ENCODE measurements around the gene KDM5A.
"Not testable (repeated sequence)": the region's sequence is repeated elsewhere in the genome, so short reads cannot be mapped to it uniquely, and the experiment has no call there.

Gene KDM5A

DNA sequence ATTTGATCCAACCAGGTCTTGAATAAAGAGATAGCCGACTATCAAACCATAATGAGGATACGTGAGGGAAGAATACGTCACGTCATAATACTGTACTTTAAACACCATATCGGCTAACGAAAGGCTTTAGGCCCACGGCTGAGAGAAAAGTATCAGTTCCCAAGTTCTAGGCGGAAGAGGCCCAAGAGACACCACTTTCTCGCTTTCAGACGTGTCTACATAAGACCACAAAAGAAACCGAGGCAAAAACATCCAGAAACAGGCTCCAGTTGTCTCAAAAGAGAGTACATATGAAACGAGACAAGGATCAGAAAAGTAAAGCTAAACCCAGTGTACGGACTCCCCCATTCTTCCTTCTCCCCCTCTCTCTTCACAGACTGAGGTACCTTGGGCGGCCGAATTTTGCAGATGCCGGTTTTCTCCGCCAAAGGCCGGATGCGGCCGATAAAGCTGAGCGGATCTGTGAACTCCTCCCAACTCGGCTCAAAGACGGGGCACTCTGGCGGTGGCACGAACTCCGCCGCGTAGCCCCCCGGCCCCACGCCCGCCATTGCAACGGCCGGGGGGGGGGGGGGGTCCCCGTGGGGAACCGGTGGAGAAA is 479 bp downstream of the KDM5A start:
- H3K9ac ChIP-seq (ENCODE audit: insufficient read length), result peak overlapping the region; percentile 96
- DNase-seq (ENCODE audit: low read depth, low spot score), result no peak
- peak overlapping the region; percentile 97 for H3K27ac ChIP-seq
- H3K36me3 ChIP-seq (ENCODE audit: insufficient read depth, low read length), result peaks cover 14% of the 10 kb centered on the region
- H3K9me3 ChIP-seq (ENCODE audit: low read depth, low read length), result no peaks in the 10 kb centered on the region
- TF ChIP-seq EZH2 (IDR thresholded peaks at IDR 0.05) (no peak), FOXP2 (optimal IDR thresholded peaks at IDR 0.05; ENCODE audit: control extremely low read depth, extremely low read length, insufficient read depth) (no peak), POLR2AphosphoS5 (IDR thresholded peaks at IDR 0.05; ENCODE audit: borderline replicate concordance, low read depth, low read length) (no peak)
- peak overlapping the region; percentile 96 for H3K4me3 ChIP-seq

DNA sequence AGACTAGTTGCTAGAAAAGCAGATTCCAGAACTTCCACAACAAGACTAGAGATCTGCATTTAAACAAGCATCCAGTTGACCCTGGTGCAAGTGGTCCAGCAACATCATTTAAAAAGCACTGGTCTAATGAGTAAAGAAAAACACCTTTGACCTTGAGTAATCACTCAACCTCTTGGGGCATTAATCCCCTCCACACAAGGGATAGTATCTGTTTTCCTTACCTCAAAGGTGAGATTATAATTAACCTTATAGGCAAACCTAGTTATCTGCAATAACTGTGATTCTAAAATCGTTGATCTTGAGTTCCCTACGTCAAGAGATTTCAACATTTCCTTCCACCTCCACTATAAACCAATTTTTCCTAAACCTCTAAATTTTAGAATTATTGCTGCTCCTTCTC is 1.1 kb downstream of the KDM5A start:
- DNase-seq (ENCODE audit: low read depth, low spot score), result no peak
- no peak for TF ChIP-seq POLR2AphosphoS5 (IDR thresholded peaks at IDR 0.05; ENCODE audit: borderline replicate concordance, low read depth, low read length)
- TF ChIP-seq EZH2 (IDR thresholded peaks at IDR 0.05), result no peak
- TF ChIP-seq FOXP2 (optimal IDR thresholded peaks at IDR 0.05; ENCODE audit: control extremely low read depth, extremely low read length, insufficient read depth), result no peak
- peak overlapping the region; percentile 96 for H3K9ac ChIP-seq (ENCODE audit: insufficient read length)
- H3K36me3 ChIP-seq (ENCODE audit: insufficient read depth, low read length), result peaks cover 19% of the 10 kb centered on the region
- no peaks in the 10 kb centered on the region for H3K9me3 ChIP-seq (ENCODE audit: low read depth, low read length)
- no peak overlapping the region for H3K27ac ChIP-seq
- H3K4me3 ChIP-seq, result peak overlapping the region; percentile 96

DNA sequence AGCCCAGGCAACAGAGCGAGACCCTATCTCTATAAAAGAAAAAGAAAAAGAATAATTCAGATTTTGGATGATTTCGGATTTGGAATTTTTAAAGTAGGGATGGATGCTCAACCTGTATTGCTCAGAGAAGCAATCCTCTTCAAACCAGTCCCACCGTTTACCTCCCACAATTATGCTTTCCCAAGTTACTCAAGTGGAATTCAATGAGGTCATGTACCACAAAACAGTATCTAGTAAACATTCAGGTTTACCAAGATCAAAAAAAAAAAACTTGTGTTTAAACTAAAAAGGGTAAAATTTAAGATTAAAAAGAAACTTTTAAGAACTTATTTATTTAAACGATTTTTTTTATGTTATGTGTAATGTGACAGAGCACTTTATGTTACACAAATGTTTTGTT is 2.5 kb downstream of the KDM5A start:
- peak overlapping the region; percentile 96 for H3K9ac ChIP-seq (ENCODE audit: insufficient read length)
- TF ChIP-seq EZH2 (IDR thresholded peaks at IDR 0.05), result no peak
- TF ChIP-seq POLR2AphosphoS5 (IDR thresholded peaks at IDR 0.05; ENCODE audit: borderline replicate concordance, low read depth, low read length), result no peak
- no peak for TF ChIP-seq FOXP2 (optimal IDR thresholded peaks at IDR 0.05; ENCODE audit: control extremely low read depth, extremely low read length, insufficient read depth)
- no peak overlapping the region for H3K27ac ChIP-seq
- peak overlapping the region; percentile 96 for H3K4me3 ChIP-seq
- H3K9me3 ChIP-seq (ENCODE audit: low read depth, low read length), result no peaks in the 10 kb centered on the region
- no peak for DNase-seq (ENCODE audit: low read depth, low spot score)
- H3K36me3 ChIP-seq (ENCODE audit: insufficient read depth, low read length), result peaks cover 30% of the 10 kb centered on the region

DNA sequence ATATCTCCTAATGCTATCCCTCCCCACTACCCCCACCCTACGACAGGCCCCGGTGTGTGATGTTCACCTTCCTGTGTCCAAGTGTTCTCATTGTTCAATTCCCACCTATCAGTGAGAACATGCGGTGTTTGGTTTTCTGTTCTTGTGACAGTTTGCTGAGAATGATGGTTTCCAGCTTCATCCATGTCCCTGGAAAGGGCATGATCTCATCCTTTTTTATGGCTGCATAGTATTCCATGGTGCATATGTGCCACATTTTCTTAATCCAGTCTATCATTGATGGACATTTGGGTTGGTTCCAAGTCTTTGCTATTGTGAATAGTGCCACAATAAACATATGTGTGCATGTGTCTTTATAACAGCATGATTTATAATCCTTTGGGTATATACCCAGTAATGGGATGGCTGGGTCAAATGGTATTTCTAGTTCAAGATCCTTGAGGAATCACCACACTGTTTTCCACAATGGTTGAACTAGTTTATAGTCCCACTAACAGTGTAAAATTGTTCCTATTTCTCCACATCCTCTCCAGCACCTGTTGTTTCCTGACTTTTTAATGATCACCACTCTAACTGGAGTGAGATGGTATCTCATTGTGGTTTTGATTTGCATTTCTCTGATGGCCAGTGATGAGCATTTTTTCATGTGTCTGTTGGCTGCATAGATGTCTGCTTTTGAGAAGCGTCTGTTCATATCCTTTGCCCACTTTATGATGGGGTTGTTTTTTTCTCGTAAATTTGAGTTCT is 18.2 kb downstream of the KDM5A start:
- H3K36me3 ChIP-seq (ENCODE audit: insufficient read depth, low read length), result peaks cover 44% of the 10 kb centered on the region
- H3K9ac ChIP-seq (ENCODE audit: insufficient read length); DNase-seq (ENCODE audit: low read depth, low spot score); H3K27ac ChIP-seq; H3K4me3 ChIP-seq; H3K9me3 ChIP-seq (ENCODE audit: low read depth, low read length): not testable (repeated sequence)

DNA sequence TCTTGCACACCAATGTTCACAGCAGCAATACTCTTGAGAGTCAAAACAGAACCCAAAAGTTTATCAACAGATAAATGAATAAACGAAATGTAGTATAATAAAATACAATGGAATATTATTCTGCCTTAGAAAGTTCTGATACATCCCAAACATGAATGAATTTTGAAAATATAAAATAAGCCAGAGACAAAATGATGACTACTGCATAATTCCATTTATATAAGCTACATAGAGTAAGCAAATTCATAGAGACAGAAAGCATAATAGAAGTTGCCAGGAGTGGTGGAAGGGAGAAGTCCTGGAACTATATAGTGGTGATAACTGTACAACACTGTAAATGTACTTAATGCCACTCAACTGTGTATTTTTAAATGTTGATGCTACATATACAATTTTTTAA is 21.1 kb downstream of the KDM5A start:
- Histone ChIP-seq H3K27ac (no peak overlapping the region), H3K9me3 (ENCODE audit: low read depth, low read length) (no peaks in the 10 kb centered on the region), H3K4me3 (no peak overlapping the region), H3K36me3 (ENCODE audit: insufficient read depth, low read length) (peaks cover 65% of the 10 kb centered on the region), H3K9ac (ENCODE audit: insufficient read length) (no peak overlapping the region)
- TF ChIP-seq FOXP2 (optimal IDR thresholded peaks at IDR 0.05; ENCODE audit: control extremely low read depth, extremely low read length, insufficient read depth) (no peak), EZH2 (IDR thresholded peaks at IDR 0.05) (no peak), POLR2AphosphoS5 (IDR thresholded peaks at IDR 0.05; ENCODE audit: borderline replicate concordance, low read depth, low read length) (no peak)
- DNase-seq (ENCODE audit: low read depth, low spot score), result no peak

DNA sequence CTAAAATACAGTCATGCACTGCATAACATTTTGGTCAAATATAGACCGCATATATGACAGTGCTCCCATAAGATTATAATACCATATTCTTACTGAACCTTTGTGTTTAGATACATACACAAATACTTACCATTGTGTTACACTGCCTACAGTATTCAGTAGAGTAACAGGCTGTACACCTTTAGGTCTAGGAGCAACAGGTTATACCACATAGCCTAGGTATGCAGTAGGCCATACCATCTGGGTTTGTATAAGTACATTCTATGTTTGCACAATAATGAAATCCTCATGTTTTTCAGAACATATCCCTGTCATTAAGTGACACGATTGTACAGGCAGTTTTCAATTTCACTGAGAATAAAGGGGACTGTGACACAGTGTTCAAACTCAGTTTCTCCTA is 22.3 kb downstream of the KDM5A start:
- Histone ChIP-seq H3K27ac (no peak overlapping the region), H3K4me3 (no peak overlapping the region), H3K9me3 (ENCODE audit: low read depth, low read length) (no peaks in the 10 kb centered on the region), H3K9ac (ENCODE audit: insufficient read length) (no peak overlapping the region), H3K36me3 (ENCODE audit: insufficient read depth, low read length) (peaks cover 77% of the 10 kb centered on the region)
- TF ChIP-seq FOXP2 (optimal IDR thresholded peaks at IDR 0.05; ENCODE audit: control extremely low read depth, extremely low read length, insufficient read depth), result no peak
- TF ChIP-seq EZH2 (IDR thresholded peaks at IDR 0.05), result no peak
- no peak for TF ChIP-seq POLR2AphosphoS5 (IDR thresholded peaks at IDR 0.05; ENCODE audit: borderline replicate concordance, low read depth, low read length)
- DNase-seq (ENCODE audit: low read depth, low spot score), result no peak

DNA sequence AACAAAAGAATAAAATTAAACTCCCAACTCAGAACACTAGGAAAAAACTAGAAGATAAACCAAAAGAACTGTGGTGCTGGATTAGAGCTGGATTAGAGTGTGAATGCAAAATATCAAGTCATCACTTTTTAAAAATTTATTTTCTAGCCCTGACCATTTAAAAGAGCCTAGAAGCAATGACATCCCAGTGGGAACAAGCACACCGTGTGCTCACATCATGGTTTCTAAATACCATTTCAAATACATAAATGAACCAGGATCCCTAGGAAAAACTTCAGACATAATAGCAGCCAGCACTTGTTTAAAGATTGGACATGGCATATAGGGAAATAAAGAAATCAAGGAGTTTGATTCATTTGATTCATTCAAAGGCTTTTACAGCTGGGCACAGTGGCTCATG is 30.0 kb downstream of the KDM5A start:
- Histone ChIP-seq H3K4me3 (no peak overlapping the region), H3K9ac (ENCODE audit: insufficient read length) (no peak overlapping the region), H3K9me3 (ENCODE audit: low read depth, low read length) (peaks cover 2% of the 10 kb centered on the region; the same call in 1 of the 2 replicates), H3K27ac (no peak overlapping the region), H3K36me3 (ENCODE audit: insufficient read depth, low read length) (peaks cover 86% of the 10 kb centered on the region)
- DNase-seq (ENCODE audit: low read depth, low spot score), result no peak
- TF ChIP-seq FOXP2 (optimal IDR thresholded peaks at IDR 0.05; ENCODE audit: control extremely low read depth, extremely low read length, insufficient read depth), result no peak
- no peak for TF ChIP-seq POLR2AphosphoS5 (IDR thresholded peaks at IDR 0.05; ENCODE audit: borderline replicate concordance, low read depth, low read length)
- TF ChIP-seq EZH2 (IDR thresholded peaks at IDR 0.05), result no peak

DNA sequence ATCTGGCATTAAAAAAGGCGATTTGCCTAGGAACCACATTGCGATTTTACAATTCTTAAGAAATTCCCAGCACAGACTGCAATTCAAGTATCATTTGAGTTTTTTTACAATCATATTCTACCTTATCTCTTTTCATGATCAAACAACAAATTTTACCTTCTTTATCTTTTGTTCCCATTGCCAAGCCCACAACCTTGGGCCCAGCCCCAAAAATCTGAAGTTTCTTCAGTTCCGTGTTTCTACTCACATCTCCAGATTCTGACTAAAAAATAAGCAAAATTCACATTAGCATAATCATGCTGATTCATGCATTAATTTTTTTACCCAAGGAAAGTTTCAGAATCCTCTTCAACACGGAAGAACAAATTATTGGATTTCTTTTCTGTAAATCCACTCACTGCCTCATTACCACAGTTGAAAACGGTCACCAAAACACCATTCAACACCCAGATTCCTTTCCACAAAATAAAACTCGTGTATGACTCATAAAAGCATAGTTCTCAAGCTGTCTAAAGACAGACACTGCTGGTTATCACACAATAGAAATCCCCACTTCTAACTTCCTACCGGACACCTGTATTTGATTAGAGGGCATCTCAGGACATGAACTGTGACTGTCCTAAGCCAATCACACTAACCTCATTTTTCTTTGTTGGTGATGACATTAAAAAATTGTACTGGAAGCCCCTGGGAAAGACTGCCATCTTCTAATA is 32.7 kb downstream of the KDM5A start:
- DNase-seq (ENCODE audit: low read depth, low spot score), result no peak
- Histone ChIP-seq H3K9ac (ENCODE audit: insufficient read length) (no peak overlapping the region), H3K27ac (no peak overlapping the region), H3K36me3 (ENCODE audit: insufficient read depth, low read length) (peaks cover 76% of the 10 kb centered on the region), H3K9me3 (ENCODE audit: low read depth, low read length) (peaks cover 2% of the 10 kb centered on the region; the same call in 1 of the 2 replicates), H3K4me3 (no peak overlapping the region)
- TF ChIP-seq FOXP2 (optimal IDR thresholded peaks at IDR 0.05; ENCODE audit: control extremely low read depth, extremely low read length, insufficient read depth) (no peak), EZH2 (IDR thresholded peaks at IDR 0.05) (no peak), POLR2AphosphoS5 (IDR thresholded peaks at IDR 0.05; ENCODE audit: borderline replicate concordance, low read depth, low read length) (no peak)

DNA sequence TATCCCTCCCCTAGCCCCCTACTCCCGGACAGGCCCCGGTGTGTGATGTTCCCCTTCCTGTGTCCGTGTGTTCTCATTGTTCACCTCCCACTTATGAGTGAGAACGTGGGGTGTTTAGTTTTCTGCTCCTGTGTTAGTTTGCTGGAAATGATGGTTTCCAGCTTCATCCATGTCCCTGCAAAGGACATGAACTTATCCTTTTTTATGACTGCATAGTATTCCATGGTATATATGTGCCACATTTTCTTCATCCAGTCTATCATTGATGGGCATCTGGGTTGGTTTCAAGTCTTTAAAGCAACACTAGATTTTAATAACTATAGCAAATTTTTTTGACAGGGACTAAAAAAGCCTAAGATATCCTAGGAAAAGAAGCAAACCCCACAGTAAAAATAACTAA is 37.9 kb downstream of the KDM5A start:
- H3K9ac ChIP-seq (ENCODE audit: insufficient read length); H3K9me3 ChIP-seq (ENCODE audit: low read depth, low read length); H3K4me3 ChIP-seq; H3K27ac ChIP-seq; DNase-seq (ENCODE audit: low read depth, low spot score): not testable (repeated sequence)
- H3K36me3 ChIP-seq (ENCODE audit: insufficient read depth, low read length), result peaks cover 59% of the 10 kb centered on the region

DNA sequence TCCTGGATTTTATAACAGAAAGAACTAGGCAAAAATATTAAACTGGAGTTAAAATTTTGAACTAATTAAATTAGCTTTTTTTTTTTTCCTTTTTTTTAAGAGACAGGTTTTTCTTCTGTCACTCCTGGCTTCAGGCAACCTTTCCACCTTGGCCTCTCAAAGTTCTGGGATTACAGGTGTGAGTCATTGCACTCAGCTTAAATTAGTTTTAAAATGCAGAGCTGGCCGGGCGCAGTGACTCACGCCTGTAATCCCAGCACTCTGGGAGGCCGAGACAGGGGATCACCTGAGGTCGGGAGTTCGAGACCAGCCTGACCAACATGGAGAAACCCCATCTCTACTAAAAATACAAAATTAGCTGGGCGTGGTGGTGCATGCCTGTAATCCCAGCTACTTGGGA is 39.5 kb downstream of the KDM5A start:
- H3K27ac ChIP-seq; H3K9ac ChIP-seq (ENCODE audit: insufficient read length); H3K4me3 ChIP-seq; DNase-seq (ENCODE audit: low read depth, low spot score); H3K9me3 ChIP-seq (ENCODE audit: low read depth, low read length): not testable (repeated sequence)
- peaks cover 48% of the 10 kb centered on the region for H3K36me3 ChIP-seq (ENCODE audit: insufficient read depth, low read length)

DNA sequence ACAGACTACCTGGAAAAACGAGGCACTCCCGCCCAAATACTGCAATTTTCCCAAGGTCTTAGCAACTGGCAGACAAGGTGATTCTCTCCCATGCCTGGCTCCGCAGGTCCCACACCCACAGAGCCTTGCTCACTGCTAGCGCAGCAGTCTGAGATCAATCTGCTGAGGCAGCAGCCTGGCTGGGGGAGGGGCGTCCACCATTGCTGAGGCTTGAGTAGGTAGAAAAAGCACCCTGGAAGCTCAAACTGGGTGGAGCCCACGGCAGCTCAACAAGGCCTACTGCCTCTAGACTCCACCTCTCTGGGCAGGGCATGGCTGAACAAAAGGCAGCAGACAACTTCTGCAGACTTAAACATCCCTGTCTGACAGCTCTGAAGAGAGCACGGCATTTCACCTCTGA is 46.1 kb downstream of the KDM5A start:
- DNase-seq (ENCODE audit: low read depth, low spot score); H3K9ac ChIP-seq (ENCODE audit: insufficient read length); H3K4me3 ChIP-seq; H3K27ac ChIP-seq; H3K9me3 ChIP-seq (ENCODE audit: low read depth, low read length): not testable (repeated sequence)
- peaks cover 30% of the 10 kb centered on the region for H3K36me3 ChIP-seq (ENCODE audit: insufficient read depth, low read length)

All from SK-N-MC (cell line).